Measurements from ENCODE around the gene CLMN.

Gene CLMN

GRCh38 chr14:95213774-95214173 is 105.9 kb downstream of the CLMN start:
- no peak for DNase-seq (ENCODE audit: low read depth)
- no peak for TF ChIP-seq CTCF (conservative IDR thresholded peaks at IDR 0.05; ENCODE audit: low read depth, low read length)
- H3K4me3 ChIP-seq (ENCODE audit: low read length), result no peak overlapping the region

GRCh38 chr14:95211721-95212504 is 107.8 kb downstream of the CLMN start:
- DNase-seq (ENCODE audit: low read depth), result no peak
- H3K4me3 ChIP-seq (ENCODE audit: low read length), result no peak overlapping the region
- TF ChIP-seq CTCF (conservative IDR thresholded peaks at IDR 0.05; ENCODE audit: low read depth, low read length), result no peak

GRCh38 chr14:95210699-95211098 is 109.0 kb downstream of the CLMN start:
- no peak for DNase-seq (ENCODE audit: low read depth)
- H3K4me3 ChIP-seq (ENCODE audit: low read length), result no peak overlapping the region
- no peak for TF ChIP-seq CTCF (conservative IDR thresholded peaks at IDR 0.05; ENCODE audit: low read depth, low read length)

GRCh38 chr14:95208598-95208997 is 111.1 kb downstream of the CLMN start:
- DNase-seq (ENCODE audit: low read depth), result no peak
- H3K4me3 ChIP-seq (ENCODE audit: low read length), result no peak overlapping the region
- no peak for TF ChIP-seq CTCF (conservative IDR thresholded peaks at IDR 0.05; ENCODE audit: low read depth, low read length)

GRCh38 chr14:95207475-95208233 is 112.1 kb downstream of the CLMN start:
- TF ChIP-seq CTCF (conservative IDR thresholded peaks at IDR 0.05; ENCODE audit: low read depth, low read length), result no peak

GRCh38 chr14:95206534-95206933 is 113.2 kb downstream of the CLMN start:
- no peak for TF ChIP-seq CTCF (conservative IDR thresholded peaks at IDR 0.05; ENCODE audit: low read depth, low read length)
- no peak for DNase-seq (ENCODE audit: low read depth)
- no peak overlapping the region for H3K4me3 ChIP-seq (ENCODE audit: low read length)

More at GRCh38 chr14:95207475-95208233, 112.1 kb downstream of the CLMN start:
- H3K4me3 ChIP-seq (ENCODE audit: low read length), result no peak overlapping the region
- DNase-seq (ENCODE audit: low read depth), result no peak
